Measurements from ENCODE around the gene HOXA13.

HOXA13 gene

GRCh38 chr7:27179030-27179429 is 20.9 kb downstream of the HOXA13 start:
- H3K27ac Mint-ChIP-seq: peak overlapping the region; percentile 14
- no peaks in the 10 kb centered on the region for H3K36me3 Mint-ChIP-seq
- no peaks in the 10 kb centered on the region for H3K9me3 Mint-ChIP-seq
- ATAC-seq (replicated peaks) (no peak), DNase-seq (no peak)
- H3K27me3 Mint-ChIP-seq: peaks cover 55 to 86% of the 10 kb centered on the region in 2 donors
- H3K4me3 Mint-ChIP-seq: no peak overlapping the region
- H3K4me1 Mint-ChIP-seq: peaks cover 6 to 24% of the 10 kb centered on the region in 2 donors

GRCh38 chr7:27178366-27178765 is 21.5 kb downstream of the HOXA13 start:
- ATAC-seq (replicated peaks): no peak
- H3K9me3 Mint-ChIP-seq: no peaks in the 10 kb centered on the region

GRCh38 chr7:27177795-27178320 is 22.0 kb downstream of the HOXA13 start:
- no peak overlapping the region for H3K27ac Mint-ChIP-seq
- H3K4me3 Mint-ChIP-seq: no peak overlapping the region
- peaks cover 54 to 81% of the 10 kb centered on the region in 2 donors for H3K27me3 Mint-ChIP-seq

More at GRCh38 chr7:27178366-27178765, 21.5 kb downstream of the HOXA13 start:
- H3K4me3 Mint-ChIP-seq: no peak overlapping the region
- H3K27ac Mint-ChIP-seq: no peak overlapping the region
- H3K4me1 Mint-ChIP-seq: peaks cover 6 to 27% of the 10 kb centered on the region in 2 donors
- H3K27me3 Mint-ChIP-seq: peaks cover 55 to 84% of the 10 kb centered on the region in 2 donors
- no peaks in the 10 kb centered on the region for H3K36me3 Mint-ChIP-seq
- DNase-seq: no peak

GRCh38 chr7:27176962-27177794 is 22.7 kb downstream of the HOXA13 start:
- Mint-ChIP-seq H3K9me3 (peaks cover 0 to 2% of the 10 kb centered on the region in 2 donors), H3K27ac (no peak overlapping the region), H3K4me3 (no peak overlapping the region), H3K4me1 (peaks cover 10 to 30% of the 10 kb centered on the region in 2 donors), H3K27me3 (peaks cover 54 to 81% of the 10 kb centered on the region in 2 donors), H3K36me3 (peaks cover 3% of the 10 kb centered on the region in 2 donors)
- ATAC-seq (replicated peaks): no peak
- DNase-seq: no peak

More at GRCh38 chr7:27177795-27178320, 22.0 kb downstream of the HOXA13 start:
- Mint-ChIP-seq H3K9me3 (no peaks in the 10 kb centered on the region), H3K4me1 (peaks cover 7 to 27% of the 10 kb centered on the region in 2 donors), H3K36me3 (no peaks in the 10 kb centered on the region)
- ATAC-seq (replicated peaks) (no peak), DNase-seq (no peak)

GRCh38 chr7:27176524-27176845 is 23.4 kb downstream of the HOXA13 start:
- no peak overlapping the region for H3K27ac Mint-ChIP-seq
- H3K4me3 Mint-ChIP-seq: no peak overlapping the region
- peaks cover 5 to 6% of the 10 kb centered on the region in 2 donors for H3K36me3 Mint-ChIP-seq
- DNase-seq (no peak), ATAC-seq (replicated peaks) (no peak)
- H3K9me3 Mint-ChIP-seq: peaks cover 0 to 2% of the 10 kb centered on the region in 2 donors
- peaks cover 60 to 81% of the 10 kb centered on the region in 2 donors for H3K27me3 Mint-ChIP-seq
- H3K4me1 Mint-ChIP-seq: peaks cover 15 to 37% of the 10 kb centered on the region in 2 donors

GRCh38 chr7:27175626-27176523 is 24.0 kb downstream of the HOXA13 start:
- no peak for ATAC-seq (replicated peaks)
- H3K9me3 Mint-ChIP-seq: peaks cover 0 to 2% of the 10 kb centered on the region in 2 donors
- H3K27ac Mint-ChIP-seq: no peak overlapping the region
- DNase-seq: no peak
- peaks cover 17 to 40% of the 10 kb centered on the region in 2 donors for H3K4me1 Mint-ChIP-seq
- peaks cover 63 to 81% of the 10 kb centered on the region in 2 donors for H3K27me3 Mint-ChIP-seq
- H3K4me3 Mint-ChIP-seq: no peak overlapping the region
- peaks cover 5 to 6% of the 10 kb centered on the region in 2 donors for H3K36me3 Mint-ChIP-seq

GRCh38 chr7:27174874-27175625 is 24.8 kb downstream of the HOXA13 start:
- Mint-ChIP-seq H3K4me3 (peak overlapping the region; percentile 62 to 69), H3K4me1 (peaks cover 15 to 35% of the 10 kb centered on the region in 2 donors), H3K27me3 (peaks cover 62 to 82% of the 10 kb centered on the region in 2 donors), H3K9me3 (peaks cover 0 to 2% of the 10 kb centered on the region in 2 donors), H3K27ac (no peak overlapping the region), H3K36me3 (peaks cover 5 to 6% of the 10 kb centered on the region in 2 donors)
- DNase-seq (no peak), ATAC-seq (replicated peaks) (no peak)

GRCh38 chr7:27173956-27174873 is 25.7 kb downstream of the HOXA13 start, which contains the start of gene HOXA10:
HOXA10 (minus strand) TSS chr7:27174320; CDS start chr7:27174306, 14 bp downstream.
- Mint-ChIP-seq H3K4me3 (peak within 1 kb of the TSS; percentile 68 to 69), H3K27me3 (peaks cover 58 to 79% of the 10 kb centered on the region in 2 donors), H3K27ac (peak within 1 kb of the TSS; percentile 59), H3K36me3 (peaks cover 5 to 6% of the 10 kb centered on the region in 2 donors), H3K9me3 (peaks cover 0 to 2% of the 10 kb centered on the region in 2 donors), H3K4me1 (peaks cover 13 to 26% of the 10 kb centered on the region in 2 donors)
- DNase-seq: no peak
- ATAC-seq (replicated peaks): no peak

- ATAC-seq (replicated peaks): peak; percentile 55 to 70
- peaks cover 0 to 2% of the 10 kb centered on the region in 2 donors for H3K9me3 Mint-ChIP-seq
- peaks cover 17 to 28% of the 10 kb centered on the region in 2 donors for H3K4me1 Mint-ChIP-seq
- no peak for DNase-seq
- H3K4me3 Mint-ChIP-seq: peak overlapping the region; percentile 32 to 68
- H3K36me3 Mint-ChIP-seq: peaks cover 5 to 10% of the 10 kb centered on the region in 2 donors
- H3K27me3 Mint-ChIP-seq: peaks cover 60 to 79% of the 10 kb centered on the region in 2 donors
- no peak overlapping the region for H3K27ac Mint-ChIP-seq
Observed at GRCh38 chr7:27173511-27173955, 26.4 kb downstream of the HOXA13 start.

- DNase-seq: no peak
- Mint-ChIP-seq H3K36me3 (peaks cover 5 to 12% of the 10 kb centered on the region in 2 donors), H3K27me3 (peaks cover 61 to 77% of the 10 kb centered on the region in 2 donors), H3K4me1 (peaks cover 18 to 30% of the 10 kb centered on the region in 2 donors), H3K27ac (no peak overlapping the region), H3K9me3 (peaks cover 0 to 2% of the 10 kb centered on the region in 2 donors), H3K4me3 (peak overlapping the region; percentile 50 to 68)
- ATAC-seq (replicated peaks): peak in 1 of 2 donors; percentile 14
Observed at GRCh38 chr7:27172823-27173510, 26.9 kb downstream of the HOXA13 start.

GRCh38 chr7:27172315-27172774 is 27.5 kb downstream of the HOXA13 start:
- peaks cover 18 to 30% of the 10 kb centered on the region in 2 donors for H3K4me1 Mint-ChIP-seq
- H3K4me3 Mint-ChIP-seq: peak overlapping the region; percentile 61 to 75
- no peak for DNase-seq
- H3K27ac Mint-ChIP-seq: peak overlapping the region; percentile 93
- H3K36me3 Mint-ChIP-seq: peaks cover 5 to 12% of the 10 kb centered on the region in 2 donors
- H3K27me3 Mint-ChIP-seq: peaks cover 56 to 77% of the 10 kb centered on the region in 2 donors
- no peak for ATAC-seq (replicated peaks)
- peaks cover 0 to 2% of the 10 kb centered on the region in 2 donors for H3K9me3 Mint-ChIP-seq
